Right forelimb (tissue), 1 donor: ENCODE data around the gene TMEM198.

Source experiments
- DNase-seq: peaks from one replicate; pipeline ENCODE4 v3.0.0-alpha.2; 2018

TMEM198 gene

GRCh38 chr2:219509780-219510511, 33.9 kb upstream of the TMEM198 start:
- peak; percentile 76 for DNase-seq

GRCh38 chr2:219510512-219511135, 33.2 kb upstream of the TMEM198 start:
- DNase-seq, result no peak

- no peak for DNase-seq
Observed at GRCh38 chr2:219511547-219512325, 32.1 kb upstream of the TMEM198 start.

GRCh38 chr2:219512524-219513216, 31.2 kb upstream of the TMEM198 start:
- no peak for DNase-seq

- no peak for DNase-seq
Observed at GRCh38 chr2:219513787-219514186, 30.0 kb upstream of the TMEM198 start.

- no peak for DNase-seq
Observed at GRCh38 chr2:219514196-219514761, 29.5 kb upstream of the TMEM198 start, which contains the start of gene ASIC4. TSS of gene ASIC4 (plus strand) at chr2:219514482. CDS start at chr2:219514725, 243 bp downstream.

- no peak for DNase-seq
Observed at GRCh38 chr2:219514836-219515235, 29.0 kb upstream of the TMEM198 start.

- DNase-seq, result no peak
Observed at GRCh38 chr2:219515874-219516629, 27.8 kb upstream of the TMEM198 start.

- DNase-seq, result no peak
Observed at GRCh38 chr2:219516888-219517287, 26.9 kb upstream of the TMEM198 start.

- DNase-seq, result no peak
Observed at GRCh38 chr2:219517954-219518778, 25.7 kb upstream of the TMEM198 start.

- no peak for DNase-seq
Observed at GRCh38 chr2:219519526-219519916, 24.3 kb upstream of the TMEM198 start.

- DNase-seq, result no peak
Observed at GRCh38 chr2:219520079-219520478, 23.7 kb upstream of the TMEM198 start.

GRCh38 chr2:219521066-219521880, 22.6 kb upstream of the TMEM198 start:
- no peak for DNase-seq

GRCh38 chr2:219522111-219523030, 21.5 kb upstream of the TMEM198 start:
- no peak for DNase-seq

- no peak for DNase-seq
Observed at GRCh38 chr2:219523031-219523671, 20.7 kb upstream of the TMEM198 start.

- no peak for DNase-seq
Observed at GRCh38 chr2:219524817-219525216, 19.0 kb upstream of the TMEM198 start.

- DNase-seq, result no peak
Observed at GRCh38 chr2:219525533-219526232, 18.1 kb upstream of the TMEM198 start.
